ENCODE results near the gene FOSL1. TPM values are rescaled to one million over a fixed set of nuclear protein-coding genes. Genes with fewer than 3 reads are reported as not detected.

The FOSL1 gene
- total RNA-seq, 1 donor from 2014 or later: 2.6 TPM

- no peaks in the 10 kb centered on the region for H3K27me3 ChIP-seq (ENCODE audit: control insufficient read depth, insufficient read depth, low read length)
- no peak overlapping the region for H3K4me3 ChIP-seq (ENCODE audit: low read depth, low read length)
- no peak for FAIRE-seq
- DNase-seq (ENCODE audit: low read depth): peak; percentile 66
- TF ChIP-seq CTCF (IDR thresholded peaks at IDR 0.05; ENCODE audit: insufficient read depth, low read length, severe bottlenecking): no peak
- H3K36me3 ChIP-seq (ENCODE audit: control insufficient read depth, insufficient read depth, low read length): no peaks in the 10 kb centered on the region
These were observed 6.4 kb upstream of the FOSL1 start for GRCh38 chr11:65906602-65907001.

- DNase-seq (ENCODE audit: low read depth) (no peak), FAIRE-seq (no peak)
- H3K4me3 ChIP-seq (ENCODE audit: low read depth, low read length): no peak overlapping the region
- no peaks in the 10 kb centered on the region for H3K27me3 ChIP-seq (ENCODE audit: control insufficient read depth, insufficient read depth, low read length)
- no peaks in the 10 kb centered on the region for H3K36me3 ChIP-seq (ENCODE audit: control insufficient read depth, insufficient read depth, low read length)
- no peak for TF ChIP-seq CTCF (IDR thresholded peaks at IDR 0.05; ENCODE audit: insufficient read depth, low read length, severe bottlenecking)
These were observed 3.5 kb upstream of the FOSL1 start for GRCh38 chr11:65903715-65904114.

- FAIRE-seq (no peak), DNase-seq (ENCODE audit: low read depth) (peak; percentile 71)
- no peak for TF ChIP-seq CTCF (IDR thresholded peaks at IDR 0.05; ENCODE audit: insufficient read depth, low read length, severe bottlenecking)
- Histone ChIP-seq H3K36me3 (ENCODE audit: control insufficient read depth, insufficient read depth, low read length) (no peaks in the 10 kb centered on the region), H3K4me3 (ENCODE audit: low read depth, low read length) (no peak overlapping the region), H3K27me3 (ENCODE audit: control insufficient read depth, insufficient read depth, low read length) (no peaks in the 10 kb centered on the region)
These were observed 2.9 kb upstream of the FOSL1 start for GRCh38 chr11:65903068-65903481.

- FAIRE-seq: no peak
- Histone ChIP-seq H3K4me3 (ENCODE audit: low read depth, low read length) (no peak overlapping the region), H3K36me3 (ENCODE audit: control insufficient read depth, insufficient read depth, low read length) (peaks cover 10% of the 10 kb centered on the region), H3K27me3 (ENCODE audit: control insufficient read depth, insufficient read depth, low read length) (no peaks in the 10 kb centered on the region)
- no peak for TF ChIP-seq CTCF (IDR thresholded peaks at IDR 0.05; ENCODE audit: insufficient read depth, low read length, severe bottlenecking)
- DNase-seq (ENCODE audit: low read depth): no peak
These were observed 652 bp upstream of the FOSL1 start for GRCh38 chr11:65900899-65901180.

- H3K27me3 ChIP-seq (ENCODE audit: control insufficient read depth, insufficient read depth, low read length): no peaks in the 10 kb centered on the region
- H3K4me3 ChIP-seq (ENCODE audit: low read depth, low read length): peak overlapping the region; percentile 100
- TF ChIP-seq CTCF (IDR thresholded peaks at IDR 0.05; ENCODE audit: insufficient read depth, low read length, severe bottlenecking): no peak
- peaks cover 15% of the 10 kb centered on the region for H3K36me3 ChIP-seq (ENCODE audit: control insufficient read depth, insufficient read depth, low read length)
- FAIRE-seq (no peak), DNase-seq (ENCODE audit: low read depth) (no peak)
These were observed 648 bp downstream of the FOSL1 start for GRCh38 chr11:65899356-65900124.

All from bronchial epithelial cell (primary cell).